Loucy (cell line): ENCODE measurements around the gene ACAT2.

Source experiments
- H2AFZ ChIP-seq: fragments of 200-600 bp; sonication (generic); 2 replicates; pipeline ENCODE4 v1.6.0; 2016; ENCODE audit warnings: antibody characterized with exemption, mild to moderate bottlenecking, low read length, moderate library complexity
- H3F3A ChIP-seq: fragments of 200-600 bp; 2 replicates; pipeline ENCODE4 v1.6.0; 2016; ENCODE audit warnings: antibody characterized with exemption, low read depth, mild to moderate bottlenecking
- H3K27me3 ChIP-seq: fragments of 200-600 bp; sonication (generic); 2 replicates; pipeline ENCODE4 v1.6.1; 2014; ENCODE audit warnings: low read length, mild to moderate bottlenecking; ENCODE audit not compliant: insufficient read depth, poor library complexity, severe bottlenecking
- H3K36me3 ChIP-seq: fragments of 200-600 bp; sonication (generic); 2 replicates; pipeline ENCODE4 v1.6.1; 2016; ENCODE audit warnings: low read length; ENCODE audit not compliant: insufficient read depth
- H3K4me1 ChIP-seq: fragments of 200-600 bp; sonication (generic); 2 replicates; pipeline ENCODE4 v1.5.1; 2014; ENCODE audit warnings: low read length, mild to moderate bottlenecking; ENCODE audit not compliant: insufficient read depth, poor library complexity, severe bottlenecking
- H3K4me2 ChIP-seq: fragments of 200-600 bp; sonication (generic); 2 replicates; pipeline ENCODE4 v1.6.0; 2014; ENCODE audit warnings: antibody characterized with exemption, low read length, low read depth, mild to moderate bottlenecking; ENCODE audit not compliant: poor library complexity, severe bottlenecking
- H3K4me3 ChIP-seq: fragments of 200-600 bp; sonication (generic); 2 replicates; pipeline ENCODE4 v1.5.1; 2014; ENCODE audit warnings: low read length, mild to moderate bottlenecking, mixed read lengths; ENCODE audit not compliant: poor library complexity, severe bottlenecking
- H3K79me2 ChIP-seq: fragments of 200-600 bp; sonication (generic); 2 replicates; pipeline ENCODE4 v1.6.1; 2014; ENCODE audit warnings: low read length; ENCODE audit not compliant: insufficient read depth
- H3K9ac ChIP-seq: fragments of 200-600 bp; sonication (generic); 2 replicates; pipeline ENCODE4 v1.6.0; 2014; ENCODE audit warnings: mild to moderate bottlenecking, low read depth, low read length, moderate library complexity; ENCODE audit not compliant: poor library complexity, severe bottlenecking
- H3K9me2 ChIP-seq: fragments of 200-600 bp; sonication (generic); replicated peaks from 2 replicates; pipeline ENCODE4 v1.6.1; 2016; ENCODE audit warnings: low read depth, low read length, mixed read lengths
- H3K9me3 ChIP-seq: fragments of 200-600 bp; sonication (generic); 2 replicates; pipeline ENCODE4 v1.6.1; 2014; ENCODE audit warnings: mild to moderate bottlenecking, antibody characterized with exemption, low read length, low read depth; ENCODE audit not compliant: insufficient read depth
- H4K20me1 ChIP-seq: fragments of 200-600 bp; sonication (generic); 2 replicates; pipeline ENCODE4 v1.6.0; 2014; ENCODE audit warnings: antibody characterized with exemption, low read length, mild to moderate bottlenecking; ENCODE audit not compliant: insufficient read depth, poor library complexity, severe bottlenecking
- CTCF ChIP-seq: fragments of 200-600 bp; sonication (generic); conservative IDR thresholded peaks from 2 replicates; pipeline ENCODE4 v1.5.1; 2014; ENCODE audit warnings: mild to moderate bottlenecking, antibody characterized with exemption, low read length
- EZH2phosphoT487 ChIP-seq: fragments of 200-600 bp; IDR thresholded peaks from 2 replicates; pipeline ENCODE4 v1.6.1; 2018; ENCODE audit warnings: antibody characterized with exemption, mild to moderate bottlenecking, moderate library complexity, borderline replicate concordance

The ACAT2 gene

GRCh38 chr6:159760602-159761057 lies 1.2 kb upstream of the ACAT2 start:
- Histone ChIP-seq H3K27me3 (no peaks in the 10 kb centered on the region), H3K9me2 (no peaks in the 10 kb centered on the region), H3K4me3 (peak overlapping the region; percentile 94), H4K20me1 (peaks cover 1% of the 10 kb centered on the region), H2AFZ (no peak overlapping the region), H3K9me3 (no peaks in the 10 kb centered on the region), H3K79me2 (peaks cover 47% of the 10 kb centered on the region), H3F3A (no peaks in the 10 kb centered on the region), H3K9ac (peak overlapping the region; percentile 96), H3K36me3 (peaks cover 31% of the 10 kb centered on the region; the same call in 1 of the 2 replicates), H3K4me2 (peak overlapping the region; percentile 97), H3K4me1 (peaks cover 17% of the 10 kb centered on the region)
- no peak for TF ChIP-seq EZH2phosphoT487
- no peak for TF ChIP-seq CTCF

GRCh38 chr6:159761129-159761872 lies 544 bp upstream of the ACAT2 start:
- peaks cover 5% of the 10 kb centered on the region for H4K20me1 ChIP-seq
- H3K4me2 ChIP-seq: peak overlapping the region; percentile 97
- TF ChIP-seq EZH2phosphoT487 (no peak), CTCF (no peak)
- no peaks in the 10 kb centered on the region for H3K27me3 ChIP-seq
- H3K4me3 ChIP-seq: peak overlapping the region; percentile 94
- H3F3A ChIP-seq: no peaks in the 10 kb centered on the region
- peaks cover 25% of the 10 kb centered on the region; the same call in 1 of the 2 replicates for H3K36me3 ChIP-seq
- H3K4me1 ChIP-seq: peaks cover 21% of the 10 kb centered on the region
- peak overlapping the region; percentile 96 for H3K9ac ChIP-seq
- no peaks in the 10 kb centered on the region for H3K9me2 ChIP-seq
- H3K79me2 ChIP-seq: peaks cover 54% of the 10 kb centered on the region
- H2AFZ ChIP-seq: peak overlapping the region; percentile 93
- no peaks in the 10 kb centered on the region for H3K9me3 ChIP-seq

GRCh38 chr6:159762681-159763293 lies 942 bp downstream of the ACAT2 start:
- H3K4me3 ChIP-seq: peak overlapping the region; percentile 94
- peaks cover 67% of the 10 kb centered on the region for H3K79me2 ChIP-seq
- peak overlapping the region; percentile 96 for H3K9ac ChIP-seq
- peak overlapping the region; percentile 86 for H3K4me2 ChIP-seq
- H3K9me2 ChIP-seq: no peaks in the 10 kb centered on the region
- H3K9me3 ChIP-seq: no peaks in the 10 kb centered on the region
- H4K20me1 ChIP-seq: peaks cover 5% of the 10 kb centered on the region
- no peaks in the 10 kb centered on the region for H3F3A ChIP-seq
- no peaks in the 10 kb centered on the region for H3K27me3 ChIP-seq
- peaks cover 27% of the 10 kb centered on the region; the same call in 1 of the 2 replicates for H3K36me3 ChIP-seq
- H2AFZ ChIP-seq: peak overlapping the region; percentile 79
- peaks cover 27% of the 10 kb centered on the region for H3K4me1 ChIP-seq
- TF ChIP-seq CTCF (no peak), EZH2phosphoT487 (no peak)
